HG03565 (cell line): ENCODE results near the gene IL4R.
"Not testable (repeated sequence)": the region's sequence is repeated elsewhere in the genome, so short reads cannot be mapped to it uniquely, and the experiment has no call there.

Experiments
- ATAC-seq: cut with Tn5 transposase; IDR thresholded peaks from one replicate; pipeline ENCODE4 v1.9.1; 2021; ENCODE audit warnings: mild to moderate bottlenecking, moderate library complexity; ENCODE audit not compliant: unreplicated experiment

The IL4R gene

DNA sequence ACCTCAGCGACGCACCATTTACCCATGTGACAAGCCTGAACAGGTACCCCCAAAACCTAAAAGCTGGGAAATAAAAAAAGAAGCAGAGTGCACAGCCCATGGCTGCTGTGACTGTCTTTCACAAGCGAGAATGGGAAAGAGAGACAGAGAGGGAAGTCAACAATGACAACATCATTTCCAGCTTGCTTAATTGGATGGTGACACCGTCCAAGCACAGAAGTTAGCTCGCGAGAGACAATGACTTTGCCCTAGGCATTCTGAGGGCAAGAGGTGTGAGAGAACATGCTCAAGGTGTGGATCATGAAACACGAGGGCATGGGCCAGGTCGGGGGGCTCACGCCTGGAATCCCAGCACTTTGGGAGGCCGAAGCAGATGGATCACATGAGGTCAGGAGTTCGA is 25.9 kb upstream of the IL4R start:
- ATAC-seq: no peak

DNA sequence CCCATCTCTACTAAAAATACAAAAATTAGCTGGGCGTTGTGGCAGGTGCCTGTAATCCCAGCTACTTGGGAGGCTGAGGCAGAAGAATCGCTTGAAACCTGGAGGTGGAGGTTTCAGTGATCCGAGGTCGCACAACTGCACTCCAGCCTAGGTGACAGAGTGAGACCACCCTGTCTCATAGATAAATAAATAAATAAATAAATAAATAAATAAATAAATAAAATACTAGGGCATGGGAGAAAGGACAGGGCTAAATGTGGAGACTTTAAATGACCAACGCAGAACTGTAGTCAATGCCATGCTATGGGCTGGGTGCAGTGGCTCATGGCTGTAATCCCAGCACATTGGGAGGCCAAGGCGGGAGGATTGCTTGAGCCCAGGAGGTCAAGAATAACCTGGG is 25.5 kb upstream of the IL4R start:
- not testable (repeated sequence) for ATAC-seq

DNA sequence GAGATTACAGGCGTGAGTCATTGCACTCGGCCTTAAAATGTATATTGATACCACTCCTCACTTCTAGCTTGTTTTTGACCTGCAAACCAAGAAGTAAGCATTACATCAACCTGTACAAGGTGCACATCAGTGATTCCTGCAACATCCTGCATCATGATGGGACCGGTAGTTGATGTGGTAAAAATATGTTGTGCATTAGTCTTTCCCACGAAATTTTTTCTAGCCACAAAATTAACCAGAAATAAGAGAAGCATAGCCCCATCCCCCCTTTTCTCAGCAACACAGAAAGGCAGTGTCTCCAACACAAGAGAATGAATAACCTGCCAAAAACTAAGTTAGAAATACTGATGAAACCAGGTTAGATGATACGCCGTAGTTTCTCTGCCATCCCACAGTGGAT is 24.1 kb upstream of the IL4R start:
- no peak for ATAC-seq

DNA sequence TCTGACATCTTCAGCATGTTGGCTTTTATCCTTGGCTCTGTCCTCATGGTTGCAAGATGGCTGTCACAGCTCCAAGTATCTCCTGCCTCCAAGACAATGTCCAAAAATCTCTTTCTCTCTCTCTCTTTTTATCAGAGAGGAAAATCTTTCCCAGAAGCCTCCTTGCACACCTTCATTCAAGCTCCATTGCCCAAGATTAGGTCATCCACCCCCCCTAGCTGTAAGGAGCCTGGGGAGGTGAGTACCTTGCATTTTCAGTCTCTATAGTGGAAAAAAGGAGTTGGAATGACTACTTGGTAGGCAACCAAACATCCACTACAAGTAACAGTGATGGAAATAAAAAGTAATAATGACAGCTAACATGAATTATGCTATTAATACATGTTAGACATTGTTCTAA is 23.2 kb upstream of the IL4R start:
- no peak for ATAC-seq

DNA sequence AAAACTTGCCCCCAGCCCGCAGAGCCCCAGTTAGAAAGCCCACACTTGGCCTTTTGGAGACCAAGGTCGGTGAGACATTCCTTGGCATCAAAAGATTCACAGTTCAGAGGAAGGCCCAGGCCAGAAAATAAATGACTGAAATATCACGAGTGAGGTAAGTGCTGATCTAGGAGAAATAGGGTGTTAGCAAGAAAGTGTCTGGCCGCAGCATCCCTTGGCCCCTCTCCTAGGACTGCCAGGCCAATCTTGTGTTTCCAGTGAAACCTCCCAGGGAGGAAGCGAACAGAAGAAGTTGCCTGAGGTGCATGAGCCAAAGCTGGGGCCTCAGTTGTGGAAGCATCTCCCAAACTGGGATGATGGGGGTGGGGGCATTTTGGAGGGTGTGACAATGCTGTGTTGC is 22.7 kb upstream of the IL4R start:
- no peak for ATAC-seq

DNA sequence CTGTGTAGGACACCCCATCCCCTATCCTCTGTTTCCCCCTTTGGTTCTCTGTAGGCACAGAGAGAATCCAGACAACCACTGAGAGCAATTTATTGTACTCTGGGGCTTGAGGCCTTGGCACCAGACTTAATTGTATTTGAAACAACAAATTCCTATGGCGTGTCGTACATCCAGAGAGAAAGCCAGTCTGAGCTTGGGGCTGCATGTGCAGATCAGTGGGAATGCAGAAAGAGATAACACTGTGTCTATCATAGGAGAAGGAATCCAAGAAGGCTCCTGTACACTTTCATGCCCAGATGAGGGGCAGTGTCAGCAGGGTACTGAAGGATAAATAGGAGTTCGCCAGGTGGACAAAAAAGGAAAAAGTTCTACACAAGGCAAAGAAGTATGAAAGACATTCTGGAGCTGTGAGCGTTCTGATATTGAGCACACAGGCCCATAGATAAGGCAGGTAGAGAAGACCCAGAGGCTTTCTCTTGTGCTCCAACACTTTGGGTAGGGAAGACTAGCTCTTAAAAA is 22.0 kb upstream of the IL4R start:
- ATAC-seq: no peak

DNA sequence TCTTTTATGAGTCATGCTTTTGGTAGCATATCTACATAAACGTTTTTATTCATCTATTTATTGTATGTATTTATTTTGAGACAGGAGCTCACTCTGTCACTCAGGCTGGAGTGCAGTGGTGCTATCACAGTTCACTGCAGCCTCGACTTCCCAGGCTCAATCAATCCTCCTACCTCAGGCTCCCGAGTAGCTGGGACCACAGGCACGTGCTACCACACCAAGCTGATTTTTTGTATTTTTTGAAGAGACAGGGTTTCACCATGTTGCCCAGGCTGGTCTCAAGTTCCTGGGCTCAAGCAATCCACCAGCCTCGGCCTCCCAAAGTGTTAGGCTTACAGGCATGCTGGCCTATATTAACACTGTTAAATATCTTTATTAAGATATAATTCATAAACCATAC is 20.4 kb upstream of the IL4R start:
- ATAC-seq: no peak

DNA sequence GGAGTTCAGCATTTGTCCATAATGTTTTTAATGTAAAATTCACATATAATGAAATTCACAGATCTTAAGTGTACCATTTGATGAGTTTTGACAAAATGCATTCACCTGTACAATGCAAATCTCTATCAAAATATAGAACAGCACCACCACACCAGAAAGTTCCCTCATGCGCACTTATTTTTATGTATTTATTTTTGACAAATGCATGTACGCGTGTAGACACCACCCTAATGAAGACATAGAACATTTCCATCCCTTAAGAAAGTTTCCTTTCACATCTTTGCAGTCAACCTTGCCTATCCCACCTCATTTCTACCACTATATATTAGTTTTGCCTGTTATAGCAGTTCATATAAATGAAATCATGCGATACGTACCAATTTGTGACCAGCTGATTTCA is 15.6 kb upstream of the IL4R start:
- ATAC-seq: no peak

DNA sequence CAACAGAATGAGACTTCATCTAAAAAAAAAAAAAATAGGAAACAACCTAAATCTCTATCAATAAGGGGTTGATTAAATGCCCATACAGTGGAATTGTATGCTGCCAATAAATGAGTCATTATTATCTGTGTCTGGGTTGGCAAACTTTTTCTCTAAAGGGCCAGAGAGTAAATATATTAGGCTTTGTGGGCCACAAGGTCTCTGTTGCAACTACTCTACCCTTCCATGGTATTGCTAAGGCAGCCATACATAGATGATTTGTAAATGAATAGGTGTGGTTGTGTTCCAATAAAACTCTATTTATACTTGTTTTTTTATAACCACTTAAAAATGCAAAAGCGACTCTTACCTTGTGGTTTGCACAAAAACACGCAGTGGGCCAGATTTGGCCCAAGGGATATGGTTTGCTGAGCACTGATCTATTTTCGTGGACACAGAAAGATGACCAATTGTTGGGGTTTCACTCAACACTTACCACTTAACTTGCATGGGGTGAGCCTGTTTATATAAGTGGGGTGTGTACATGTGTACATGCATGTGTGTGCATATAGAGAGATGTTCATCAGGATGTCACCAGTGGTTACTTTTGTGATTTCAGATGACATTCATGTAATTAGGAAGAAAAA is 12.4 kb upstream of the IL4R start:
- ATAC-seq: peak; percentile 73

DNA sequence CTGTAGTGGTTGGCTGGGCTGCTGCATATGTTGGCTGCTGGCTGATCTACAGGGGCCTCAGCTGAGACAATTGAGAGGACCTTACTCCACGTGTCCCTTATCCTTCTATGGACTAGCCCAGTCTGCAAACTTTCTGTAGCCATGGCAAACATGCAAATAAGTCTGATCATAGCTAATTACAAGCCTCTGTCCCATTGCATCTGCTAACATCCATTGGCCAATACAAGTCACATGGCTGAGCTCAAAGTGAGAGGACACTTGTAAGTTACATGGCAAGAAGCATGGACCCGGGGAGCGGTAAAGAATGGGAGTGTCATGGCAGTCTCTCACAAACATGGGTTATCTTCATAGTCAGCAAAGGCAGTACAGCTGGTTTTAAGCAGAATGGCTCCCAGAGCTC is 11.6 kb upstream of the IL4R start:
- ATAC-seq: no peak

DNA sequence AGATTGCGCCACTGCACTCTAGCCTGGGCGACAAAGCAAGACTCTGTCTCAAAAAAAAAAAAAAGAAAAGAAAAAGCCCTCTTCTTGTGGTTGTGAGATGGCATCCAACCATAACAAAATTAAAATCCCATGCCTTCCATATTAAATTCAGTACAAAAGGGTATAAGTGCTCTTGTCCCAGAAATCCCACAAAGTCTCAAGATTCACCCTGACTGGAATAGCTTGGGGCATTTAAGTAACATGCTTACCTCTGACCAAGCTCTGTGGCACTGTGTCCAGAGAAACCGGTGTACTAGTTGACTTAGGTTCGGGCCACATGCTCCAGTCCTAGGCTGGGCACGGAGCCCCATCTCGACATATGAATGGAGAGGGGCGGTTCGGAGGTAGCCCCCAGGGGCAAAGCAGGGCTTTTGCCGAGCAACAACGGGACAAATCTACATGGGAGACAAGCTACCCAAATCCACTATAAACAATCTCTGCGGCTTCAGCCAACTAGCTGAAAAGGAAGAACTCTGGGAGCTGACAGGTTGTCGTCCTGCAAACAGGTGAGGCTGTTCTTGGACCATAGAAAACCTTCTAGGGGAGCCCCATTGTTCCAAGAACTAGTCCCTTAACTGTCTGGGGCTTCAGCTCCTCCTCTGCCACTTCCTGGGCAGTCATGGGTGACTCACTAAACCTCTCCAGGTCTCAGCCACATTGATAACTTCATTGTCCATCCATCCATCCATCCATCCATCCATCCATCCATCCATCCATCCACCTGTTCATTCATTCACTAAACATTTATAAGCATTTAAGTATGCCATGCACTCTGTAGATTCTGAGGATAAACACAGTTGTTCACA is 10.3 kb upstream of the IL4R start:
- ATAC-seq: no peak

DNA sequence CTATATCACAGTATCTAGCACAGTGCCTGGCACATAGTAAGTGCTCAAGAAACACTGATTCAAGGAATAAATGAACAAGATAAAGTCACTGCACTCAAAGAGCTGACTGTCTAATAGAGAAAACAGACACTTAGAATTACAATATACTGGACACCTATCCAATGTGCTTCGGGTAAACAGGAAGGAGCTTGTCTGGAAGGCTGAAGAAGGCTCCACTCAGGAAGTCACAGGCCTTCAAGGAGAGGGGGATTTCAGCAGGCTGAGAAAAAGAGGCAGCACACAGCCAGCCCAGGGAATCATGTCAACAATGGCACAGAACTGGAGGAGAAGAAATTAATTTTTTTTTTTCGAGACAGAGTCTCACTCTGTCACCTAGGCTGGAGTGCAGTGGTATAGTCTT is 9.7 kb upstream of the IL4R start:
- no peak for ATAC-seq

DNA sequence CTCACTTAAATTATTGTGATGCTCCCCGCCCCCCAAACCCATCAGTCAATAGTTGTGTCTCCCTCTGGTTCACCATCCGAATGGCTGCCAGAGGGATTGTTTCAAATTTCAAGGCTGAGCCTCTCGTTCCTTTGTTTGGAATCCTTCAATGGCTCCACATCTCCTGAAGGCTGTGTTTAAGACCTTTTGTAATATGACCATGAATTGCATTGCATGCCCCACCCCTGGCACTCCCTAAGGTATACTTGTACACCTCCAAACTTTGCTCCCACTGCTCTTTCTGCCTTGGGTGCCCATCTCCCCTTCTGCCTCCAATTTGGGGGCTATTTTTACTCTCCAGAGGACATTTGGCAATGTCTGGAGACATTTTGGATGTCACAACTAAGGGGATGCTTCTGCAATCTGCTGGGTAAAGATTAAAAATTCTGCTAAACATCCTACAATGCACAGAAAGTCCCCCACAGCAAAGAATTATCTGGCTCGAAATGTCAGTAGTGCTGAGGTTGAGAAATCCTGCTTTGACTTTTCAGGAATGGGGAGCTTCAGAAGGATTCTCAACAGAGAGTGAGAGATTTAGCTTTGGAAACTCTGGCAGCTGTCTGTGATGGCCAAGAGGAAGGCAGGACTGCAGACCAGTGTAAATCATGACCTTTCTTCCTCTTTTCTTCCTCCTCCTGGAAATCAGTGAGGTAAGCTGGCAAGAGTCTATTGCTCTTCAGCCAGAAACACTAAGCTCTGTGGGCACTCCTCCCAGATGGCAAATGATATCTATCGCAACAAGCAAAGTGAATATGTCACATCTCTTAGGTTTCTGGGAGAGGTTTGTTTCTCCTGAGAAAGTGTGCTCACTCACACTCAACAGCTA is 8.7 kb upstream of the IL4R start:
- ATAC-seq: no peak

DNA sequence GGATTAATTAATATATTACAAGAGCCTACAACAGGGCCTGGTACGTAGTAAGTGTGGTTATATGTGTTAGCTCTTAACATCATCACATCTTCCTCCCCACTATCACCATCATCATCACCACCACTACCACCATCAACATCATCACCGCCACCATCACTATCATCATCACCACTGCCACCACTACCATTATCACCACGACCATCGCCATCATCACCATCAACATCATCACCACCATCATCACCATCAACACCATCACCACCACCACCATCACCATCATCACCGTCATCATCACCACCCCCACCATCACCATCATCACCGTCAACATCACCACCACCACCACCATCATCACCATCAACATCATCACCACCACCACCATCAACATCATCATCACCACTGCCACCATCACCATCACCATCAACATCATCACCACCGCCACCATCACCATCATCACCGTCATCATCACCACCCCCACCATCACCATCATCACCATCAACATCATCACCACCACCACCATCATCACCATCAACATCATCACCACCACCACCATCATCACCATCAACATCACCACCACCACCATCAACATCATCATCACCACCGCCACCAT is 7.8 kb upstream of the IL4R start:
- no peak for ATAC-seq

DNA sequence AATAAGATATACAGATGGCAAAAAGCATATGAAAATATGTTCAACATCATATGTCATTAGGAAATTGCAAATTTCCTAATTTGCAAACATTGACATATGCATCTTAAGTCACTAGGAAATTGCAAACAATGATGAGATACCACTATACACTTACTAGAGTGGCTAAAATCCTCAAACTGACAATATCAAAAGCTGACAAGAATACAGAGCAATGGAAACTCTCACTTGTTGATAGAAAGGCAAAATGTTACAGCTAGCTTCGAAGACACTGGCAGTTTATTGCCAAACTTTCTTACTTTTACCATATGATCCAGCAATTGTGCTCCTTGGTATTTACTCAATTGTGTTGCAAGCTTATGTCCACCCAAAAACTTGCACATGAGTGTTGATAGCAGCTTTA is 5.0 kb upstream of the IL4R start:
- no peak for ATAC-seq

DNA sequence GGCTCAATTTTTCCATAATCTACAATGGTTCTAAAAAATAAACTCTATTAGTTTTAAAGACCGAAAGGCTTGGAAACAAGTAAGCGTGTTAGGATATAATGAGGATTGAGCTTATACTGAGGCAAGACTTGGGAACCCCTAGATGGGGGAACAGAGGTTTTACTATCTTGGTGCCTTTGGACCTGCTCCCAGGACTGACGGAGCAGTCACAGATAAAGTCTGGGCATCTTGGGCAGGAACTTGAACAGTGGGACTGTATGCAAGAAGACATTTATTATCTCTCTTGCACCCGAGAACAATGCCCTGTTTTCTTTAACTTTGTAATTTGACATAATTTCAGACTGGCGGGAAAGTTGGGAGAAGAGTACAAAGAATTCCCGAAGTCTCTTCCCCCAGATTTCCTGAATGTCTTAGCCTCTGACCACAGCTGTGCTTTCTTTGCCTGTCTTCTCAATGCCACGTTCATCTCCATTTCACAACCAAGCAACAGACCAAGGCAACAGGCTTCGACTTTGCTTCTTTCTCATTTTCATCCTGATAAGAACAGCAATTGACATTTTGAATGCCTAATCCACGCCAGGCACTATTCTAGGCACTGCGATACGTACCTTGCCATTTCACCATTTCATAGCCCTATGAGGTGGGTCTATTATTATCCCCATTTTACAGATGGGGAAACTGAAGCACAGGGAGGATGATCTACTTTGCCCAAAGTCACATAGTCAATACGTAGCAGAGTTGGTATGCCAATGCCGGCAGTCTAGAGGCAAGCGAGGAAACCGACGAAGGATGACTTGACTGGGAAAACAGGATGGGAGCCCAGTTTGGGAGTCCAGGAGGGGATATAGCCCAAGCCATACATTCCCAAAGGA is 3.0 kb upstream of the IL4R start:
- ATAC-seq: no peak

DNA sequence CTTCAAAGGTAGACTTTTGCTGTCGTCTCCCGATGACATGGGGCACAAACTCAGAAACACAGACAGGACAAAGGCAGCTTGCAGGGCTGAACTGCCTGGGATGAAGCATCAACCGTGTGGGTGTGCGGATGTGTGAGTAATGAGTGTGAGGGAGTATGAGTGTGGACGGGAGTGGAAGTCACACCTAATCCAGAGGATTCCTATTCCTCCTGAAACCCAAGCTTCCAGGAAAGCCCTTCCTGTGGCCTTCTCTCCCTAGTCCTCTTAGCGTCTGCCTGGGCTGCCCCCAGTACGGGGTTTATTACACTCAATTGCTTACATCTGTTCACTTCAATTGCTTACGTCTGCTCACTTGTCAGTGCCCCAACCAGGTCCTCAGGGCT is 2.3 kb upstream of the IL4R start:
- no peak for ATAC-seq

DNA sequence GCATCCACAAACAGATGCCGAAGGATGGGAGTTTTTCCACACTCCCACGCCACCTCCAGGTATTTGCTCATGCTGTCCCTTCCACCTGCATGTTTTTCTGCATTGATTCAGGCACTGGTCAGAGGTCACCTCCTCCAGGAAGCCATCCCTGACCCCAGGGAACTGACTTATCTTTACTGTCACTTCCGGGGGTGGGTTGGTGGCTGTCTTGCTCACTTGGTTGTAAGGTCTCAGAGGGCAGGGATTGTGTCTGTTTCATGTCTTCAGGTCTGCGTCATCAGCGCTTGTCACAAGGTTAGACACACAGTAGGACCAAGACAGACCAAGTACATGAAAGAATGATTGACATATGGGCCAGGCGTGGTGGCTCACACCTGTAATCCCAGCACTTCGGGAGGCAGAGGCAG is 1.9 kb upstream of the IL4R start:
- no peak for ATAC-seq

DNA sequence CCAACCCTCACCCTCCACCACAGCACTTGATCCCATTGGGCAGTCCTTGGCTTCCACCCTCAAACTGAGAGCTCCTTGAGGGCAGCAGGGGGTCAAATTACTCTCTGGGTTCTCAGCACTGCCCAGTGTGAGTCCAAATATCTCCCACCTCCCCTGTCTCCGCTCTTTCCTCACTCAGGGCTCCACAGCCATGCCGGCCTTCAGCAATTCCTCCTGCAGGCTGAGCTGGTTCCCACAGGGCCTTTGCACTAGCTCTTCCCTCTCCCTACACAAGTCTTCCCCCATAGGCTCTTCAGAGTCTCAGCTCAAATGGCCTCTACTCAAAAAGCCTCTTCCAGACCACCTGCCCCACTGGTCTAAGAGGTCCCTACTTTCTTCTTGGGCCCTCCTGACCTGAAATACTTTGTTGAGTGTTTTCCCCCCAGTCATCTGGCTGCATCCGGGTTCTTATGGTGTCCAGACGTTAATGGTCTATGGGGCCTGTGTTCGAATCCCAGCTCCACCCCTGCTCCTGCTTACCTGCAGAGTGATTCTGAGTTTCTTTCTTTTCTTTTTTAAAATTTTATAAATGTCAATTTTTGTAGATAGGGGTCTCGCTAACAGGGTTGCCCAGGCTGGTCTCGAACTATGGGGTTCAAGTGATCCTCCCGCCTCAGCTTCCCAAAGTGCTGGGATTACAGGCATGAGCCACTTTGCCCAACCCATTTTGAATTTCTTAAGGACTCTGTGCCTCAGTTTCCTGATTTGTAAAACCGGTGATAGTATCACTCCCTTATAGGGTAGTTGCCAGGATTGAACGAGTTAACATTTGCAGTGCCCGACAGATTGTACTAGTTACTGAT is 973 bp upstream of the IL4R start:
- ATAC-seq: no peak
